ENCODE data around the gene MAPK4. TPM values are rescaled to one million over a fixed set of nuclear protein-coding genes. Genes with fewer than 3 reads are reported as not detected.

The MAPK4 gene
- total and polyA plus RNA-seq, 10 of the 15 experiments (the other 5 are each of a cell fraction or from before 2014, with no cell fraction given) = 0.03 to 0.11 (median 0.06) TPM; not detected in 4

DNA sequence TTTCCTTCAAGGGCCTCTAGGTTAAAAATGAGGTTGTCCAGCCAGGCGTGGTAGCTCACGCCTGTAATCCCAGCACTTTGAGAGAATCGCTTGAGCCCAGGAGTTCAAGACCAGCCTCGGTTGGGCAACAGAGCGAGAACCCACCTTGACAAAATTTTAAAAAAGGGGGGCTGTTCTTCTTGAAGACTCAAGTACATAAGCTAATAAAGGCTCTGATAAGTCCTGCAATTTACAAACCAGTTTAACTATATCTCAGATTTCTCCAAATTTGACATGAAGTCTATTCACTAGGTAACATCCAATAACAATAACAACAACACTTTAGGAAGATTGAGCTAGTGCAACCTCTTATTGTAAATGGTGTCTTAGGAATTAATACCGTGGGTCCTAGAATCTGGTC lies 129.7 kb downstream of the MAPK4 start (continued):
- no peak for TF ChIP-seq EP300 (IDR thresholded peaks at IDR 0.05; ENCODE audit: borderline replicate concordance in 1 of 2, control insufficient read depth in 1 of 2, low read depth in 2 of 2, low read length in 2 of 2)
- no peak for TF ChIP-seq BHLHE40 (IDR thresholded peaks at IDR 0.05; ENCODE audit: borderline replicate concordance in 1 of 2, low read depth in 2 of 2, low read length in 1 of 2)
- TF ChIP-seq ATF7 (IDR thresholded peaks at IDR 0.05; ENCODE audit: low read depth) = no peak

DNA sequence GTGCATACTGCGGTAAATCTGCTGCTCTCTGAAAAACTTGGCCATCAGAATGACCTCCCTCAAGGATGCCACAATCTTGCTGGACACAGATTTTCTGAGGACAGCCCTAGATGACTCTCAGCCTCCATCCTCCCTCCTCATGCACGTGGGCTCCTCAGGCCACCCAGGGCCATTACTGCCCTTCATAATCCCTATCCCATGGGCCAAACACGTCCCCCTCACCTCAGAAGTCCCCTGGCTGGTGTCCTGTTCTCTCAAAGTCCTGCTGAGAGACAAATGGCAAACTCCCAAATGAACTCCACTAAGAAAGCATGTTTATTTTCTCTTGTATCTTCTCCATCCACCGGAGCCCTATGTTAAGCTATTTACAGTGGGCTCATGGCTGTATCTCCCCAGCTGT lies 134.3 kb downstream of the MAPK4 start:
- Histone ChIP-seq H3K79me2 (ENCODE audit: control insufficient read depth, insufficient read depth, low read length) (no peaks in the 10 kb centered on the region), H2AFZ (ENCODE audit: control insufficient read depth, low read depth, low read length) (no peak overlapping the region), H3K4me1 (ENCODE audit: control insufficient read depth, insufficient read depth, low read length) (peaks cover 7% of the 10 kb centered on the region), H3K9me3 (replicated peaks; ENCODE audit: control insufficient read depth, insufficient read depth, low read length) (no peaks in the 10 kb centered on the region), H4K20me1 (ENCODE audit: control insufficient read depth, insufficient read depth) (no peaks in the 10 kb centered on the region), H3K4me2 (ENCODE audit: control insufficient read depth, insufficient read depth) (no peak overlapping the region), H3K27ac (ENCODE audit: control insufficient read depth, insufficient read depth) (no peak overlapping the region), H3K36me3 (ENCODE audit: control insufficient read depth in 2 of 2, insufficient read depth in 2 of 2, low read length in 1 of 2) (no peaks in the 10 kb centered on the region), H3K27me3 (replicated peaks in 1 of 2; ENCODE audit: control insufficient read depth in 2 of 2, insufficient read depth in 2 of 2, low read length in 1 of 2) (no peaks in the 10 kb centered on the region), H3K4me3 (no peak overlapping the region), H3K9ac (ENCODE audit: control insufficient read depth, insufficient read depth, low read length) (no peak overlapping the region)
- RAD21 ChIA-PET (ENCODE audit: unreplicated experiment) = no interaction called here
- POLR2A ChIA-PET = no interaction called here
- DNase-seq (ENCODE audit: low read depth, low spot score) (no peak), FAIRE-seq (no peak), ATAC-seq (no peak)
- SMC1A ChIA-PET (ENCODE audit: uncharacterized antibody, unreplicated experiment) = no interaction called here
- in situ Hi-C loops (cut with MboI) = no loop called here
- 31% methylated on average over 4 of the region's 4 CpGs for WGBS (ENCODE audit: insufficient coverage, insufficient replicate concordance, low lambda C conversion rate, missing lambda C conversion rate)
- BruUV-seq (replicated peaks) = no TSS peak
- intact Hi-C loops (cut with micrococcal nuclease; ENCODE audit: unreplicated experiment) = no loop called here
- CTCF ChIA-PET = no interaction called here
- TF ChIP-seq RCOR1 (conservative IDR thresholded peaks at IDR 0.05; ENCODE audit: low read depth, low read length) = no peak
- no peak for TF ChIP-seq JUND (IDR thresholded peaks at IDR 0.05; ENCODE audit: low read depth, low read length)
- TF ChIP-seq EGR1 (IDR thresholded peaks at IDR 0.05; ENCODE audit: borderline replicate concordance in 1 of 2, low read depth in 2 of 2, low read length in 2 of 2) = no peak
- no peak for TF ChIP-seq RAD51 (IDR thresholded peaks at IDR 0.05)
- no peak for TF ChIP-seq SREBF1 (IDR thresholded peaks at IDR 0.05; ENCODE audit: low read length)
- TF ChIP-seq KLF5 (IDR thresholded peaks at IDR 0.05; ENCODE audit: partially characterized antibody) = no peak
- TF ChIP-seq TAF1 (IDR thresholded peaks at IDR 0.05; ENCODE audit: borderline replicate concordance, low read depth, low read length) = no peak
- no peak for TF ChIP-seq KAT2A (conservative IDR thresholded peaks at IDR 0.05; ENCODE audit: control insufficient read depth, low read depth, low read length)
- TF ChIP-seq NFXL1 (IDR thresholded peaks at IDR 0.05; ENCODE audit: borderline replicate concordance) = no peak
- TF ChIP-seq, protein P1, sequence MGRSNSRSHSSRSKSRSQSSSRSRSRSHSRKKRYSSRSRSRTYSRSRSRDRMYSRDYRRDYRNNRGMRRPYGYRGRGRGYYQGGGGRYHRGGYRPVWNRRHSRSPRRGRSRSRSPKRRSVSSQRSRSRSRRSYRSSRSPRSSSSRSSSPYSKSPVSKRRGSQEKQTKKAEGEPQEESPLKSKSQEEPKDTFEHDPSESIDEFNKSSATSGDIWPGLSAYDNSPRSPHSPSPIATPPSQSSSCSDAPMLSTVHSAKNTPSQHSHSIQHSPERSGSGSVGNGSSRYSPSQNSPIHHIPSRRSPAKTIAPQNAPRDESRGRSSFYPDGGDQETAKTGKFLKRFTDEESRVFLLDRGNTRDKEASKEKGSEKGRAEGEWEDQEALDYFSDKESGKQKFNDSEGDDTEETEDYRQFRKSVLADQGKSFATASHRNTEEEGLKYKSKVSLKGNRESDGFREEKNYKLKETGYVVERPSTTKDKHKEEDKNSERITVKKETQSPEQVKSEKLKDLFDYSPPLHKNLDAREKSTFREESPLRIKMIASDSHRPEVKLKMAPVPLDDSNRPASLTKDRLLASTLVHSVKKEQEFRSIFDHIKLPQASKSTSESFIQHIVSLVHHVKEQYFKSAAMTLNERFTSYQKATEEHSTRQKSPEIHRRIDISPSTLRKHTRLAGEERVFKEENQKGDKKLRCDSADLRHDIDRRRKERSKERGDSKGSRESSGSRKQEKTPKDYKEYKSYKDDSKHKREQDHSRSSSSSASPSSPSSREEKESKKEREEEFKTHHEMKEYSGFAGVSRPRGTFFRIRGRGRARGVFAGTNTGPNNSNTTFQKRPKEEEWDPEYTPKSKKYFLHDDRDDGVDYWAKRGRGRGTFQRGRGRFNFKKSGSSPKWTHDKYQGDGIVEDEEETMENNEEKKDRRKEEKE (IDR thresholded peaks at IDR 0.05) = no peak
- TF ChIP-seq, protein P2, sequence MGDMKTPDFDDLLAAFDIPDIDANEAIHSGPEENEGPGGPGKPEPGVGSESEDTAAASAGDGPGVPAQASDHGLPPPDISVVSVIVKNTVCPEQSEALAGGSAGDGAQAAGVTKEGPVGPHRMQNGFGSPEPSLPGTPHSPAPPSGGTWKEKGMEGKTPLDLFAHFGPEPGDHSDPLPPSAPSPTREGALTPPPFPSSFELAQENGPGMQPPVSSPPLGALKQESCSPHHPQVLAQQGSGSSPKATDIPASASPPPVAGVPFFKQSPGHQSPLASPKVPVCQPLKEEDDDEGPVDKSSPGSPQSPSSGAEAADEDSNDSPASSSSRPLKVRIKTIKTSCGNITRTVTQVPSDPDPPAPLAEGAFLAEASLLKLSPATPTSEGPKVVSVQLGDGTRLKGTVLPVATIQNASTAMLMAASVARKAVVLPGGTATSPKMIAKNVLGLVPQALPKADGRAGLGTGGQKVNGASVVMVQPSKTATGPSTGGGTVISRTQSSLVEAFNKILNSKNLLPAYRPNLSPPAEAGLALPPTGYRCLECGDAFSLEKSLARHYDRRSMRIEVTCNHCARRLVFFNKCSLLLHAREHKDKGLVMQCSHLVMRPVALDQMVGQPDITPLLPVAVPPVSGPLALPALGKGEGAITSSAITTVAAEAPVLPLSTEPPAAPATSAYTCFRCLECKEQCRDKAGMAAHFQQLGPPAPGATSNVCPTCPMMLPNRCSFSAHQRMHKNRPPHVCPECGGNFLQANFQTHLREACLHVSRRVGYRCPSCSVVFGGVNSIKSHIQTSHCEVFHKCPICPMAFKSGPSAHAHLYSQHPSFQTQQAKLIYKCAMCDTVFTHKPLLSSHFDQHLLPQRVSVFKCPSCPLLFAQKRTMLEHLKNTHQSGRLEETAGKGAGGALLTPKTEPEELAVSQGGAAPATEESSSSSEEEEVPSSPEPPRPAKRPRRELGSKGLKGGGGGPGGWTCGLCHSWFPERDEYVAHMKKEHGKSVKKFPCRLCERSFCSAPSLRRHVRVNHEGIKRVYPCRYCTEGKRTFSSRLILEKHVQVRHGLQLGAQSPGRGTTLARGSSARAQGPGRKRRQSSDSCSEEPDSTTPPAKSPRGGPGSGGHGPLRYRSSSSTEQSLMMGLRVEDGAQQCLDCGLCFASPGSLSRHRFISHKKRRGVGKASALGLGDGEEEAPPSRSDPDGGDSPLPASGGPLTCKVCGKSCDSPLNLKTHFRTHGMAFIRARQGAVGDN (IDR thresholded peaks at IDR 0.05) = no peak
- TF ChIP-seq, protein P3, sequence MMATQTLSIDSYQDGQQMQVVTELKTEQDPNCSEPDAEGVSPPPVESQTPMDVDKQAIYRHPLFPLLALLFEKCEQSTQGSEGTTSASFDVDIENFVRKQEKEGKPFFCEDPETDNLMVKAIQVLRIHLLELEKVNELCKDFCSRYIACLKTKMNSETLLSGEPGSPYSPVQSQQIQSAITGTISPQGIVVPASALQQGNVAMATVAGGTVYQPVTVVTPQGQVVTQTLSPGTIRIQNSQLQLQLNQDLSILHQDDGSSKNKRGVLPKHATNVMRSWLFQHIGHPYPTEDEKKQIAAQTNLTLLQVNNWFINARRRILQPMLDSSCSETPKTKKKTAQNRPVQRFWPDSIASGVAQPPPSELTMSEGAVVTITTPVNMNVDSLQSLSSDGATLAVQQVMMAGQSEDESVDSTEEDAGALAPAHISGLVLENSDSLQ (IDR thresholded peaks at IDR 0.05) = no peak
- TF ChIP-seq NR2C2 (IDR thresholded peaks at IDR 0.05; ENCODE audit: borderline replicate concordance, control insufficient read depth, insufficient read length, low read depth) = no peak

All from GM12878 (cell line).